GM19099 (cell line): ENCODE data around the gene SERPINB4.
"Not testable (repeated sequence)": the region's sequence is repeated elsewhere in the genome, so short reads cannot be mapped to it uniquely, and the experiment has no call there.

ENCODE experiments used
- POLR2A ChIP-seq: IDR thresholded peaks from 3 replicates; pipeline ENCODE4 v1.6.1; 2011; ENCODE audit warnings: low read depth; ENCODE audit not compliant: insufficient read length; ENCODE audit errors: extremely low read depth

Gene SERPINB4

GRCh38 chr18:63644142-63644541, at the start of gene SERPINB4:
Gene SERPINB4, minus strand, starts transcription at chr18:63644256. Its CDS starts 679 bp downstream, at chr18:63643577.
- TF ChIP-seq POLR2A: not testable (repeated sequence)

- TF ChIP-seq POLR2A: no peak
Measured at GRCh38 chr18:63689064-63689463, 45.0 kb upstream of the SERPINB4 start.

GRCh38 chr18:63686871-63687270, 42.8 kb upstream of the SERPINB4 start:
- TF ChIP-seq POLR2A: no peak

GRCh38 chr18:63684718-63685117, 40.7 kb upstream of the SERPINB4 start:
- no peak for TF ChIP-seq POLR2A

- no peak for TF ChIP-seq POLR2A
Measured at GRCh38 chr18:63683890-63684289, 39.8 kb upstream of the SERPINB4 start.

- TF ChIP-seq POLR2A: no peak
Measured at GRCh38 chr18:63683152-63683551, 39.1 kb upstream of the SERPINB4 start.

GRCh38 chr18:63681449-63682340, 37.6 kb upstream of the SERPINB4 start:
- no peak for TF ChIP-seq POLR2A

GRCh38 chr18:63679820-63680606, 36.0 kb upstream of the SERPINB4 start:
- TF ChIP-seq POLR2A: no peak

GRCh38 chr18:63677500-63678225, 33.6 kb upstream of the SERPINB4 start:
- TF ChIP-seq POLR2A: no peak

- no peak for TF ChIP-seq POLR2A
Measured at GRCh38 chr18:63676526-63677323, 32.7 kb upstream of the SERPINB4 start.

- TF ChIP-seq POLR2A: no peak
Measured at GRCh38 chr18:63664571-63664970, 20.5 kb upstream of the SERPINB4 start.

GRCh38 chr18:63661750-63662149, 17.7 kb upstream of the SERPINB4 start, which contains the start of gene SERPINB3:
Gene SERPINB3, minus strand, starts transcription at chr18:63661893. Its CDS starts 677 bp downstream, at chr18:63661216.
- TF ChIP-seq POLR2A: not testable (repeated sequence)

GRCh38 chr18:63648241-63648640, 4.2 kb upstream of the SERPINB4 start:
- no peak for TF ChIP-seq POLR2A

GRCh38 chr18:63646936-63647335, 2.9 kb upstream of the SERPINB4 start:
- TF ChIP-seq POLR2A: no peak

- TF ChIP-seq POLR2A: no peak
Measured at GRCh38 chr18:63637703-63638102, 6.4 kb downstream of the SERPINB4 start.

GRCh38 chr18:63627819-63628218, 16.2 kb downstream of the SERPINB4 start:
- no peak for TF ChIP-seq POLR2A
